Activated CD4-positive, alpha-beta T cell treated with anti-CD3 and anti-CD28 coated beads, Interleukin-2, amount 50 U/mL, for 1 hour (primary cell): ENCODE results near the gene SPEN.
"Not testable (repeated sequence)": the region's sequence is repeated elsewhere in the genome, so short reads cannot be mapped to it uniquely, and the experiment has no call there.

Experiments used
- DNase-seq: peaks from one replicate; pipeline ENCODE4 v3.0.0-alpha.2; 2020

Gene SPEN

GRCh38 chr1:15833842-15834405, 13.6 kb upstream of the SPEN start:
- DNase-seq = no peak

- DNase-seq = peak; percentile 85
These were observed 12.9 kb upstream of the SPEN start for GRCh38 chr1:15834406-15835204.

GRCh38 chr1:15835205-15835740, 12.2 kb upstream of the SPEN start:
- DNase-seq = no peak

GRCh38 chr1:15835741-15836510, 11.6 kb upstream of the SPEN start:
- peak; percentile 99 for DNase-seq

GRCh38 chr1:15836511-15836771, 11.1 kb upstream of the SPEN start:
- not testable (repeated sequence) for DNase-seq

- DNase-seq = peak; percentile 43
These were observed 10.5 kb upstream of the SPEN start for GRCh38 chr1:15836772-15837669.

- DNase-seq = no peak
These were observed 9.6 kb upstream of the SPEN start for GRCh38 chr1:15837931-15838330.

GRCh38 chr1:15838721-15839120, 8.8 kb upstream of the SPEN start:
- DNase-seq = no peak

- DNase-seq = no peak
These were observed 3.5 kb upstream of the SPEN start for GRCh38 chr1:15843826-15844572.

- DNase-seq = not testable (repeated sequence)
These were observed 1.5 kb upstream of the SPEN start for GRCh38 chr1:15846056-15846455.

GRCh38 chr1:15847893-15848142, 311 bp downstream of the SPEN start:
- no peak for DNase-seq

- peak; percentile 38 for DNase-seq
These were observed 829 bp downstream of the SPEN start for GRCh38 chr1:15848143-15848928.

GRCh38 chr1:15848929-15849774, 1.6 kb downstream of the SPEN start:
- peak; percentile 69 for DNase-seq

- DNase-seq = no peak
These were observed 2.3 kb downstream of the SPEN start for GRCh38 chr1:15849775-15850324.

- no peak for DNase-seq
These were observed 3.0 kb downstream of the SPEN start for GRCh38 chr1:15850471-15851001.

GRCh38 chr1:15851210-15852035, 3.9 kb downstream of the SPEN start:
- no peak for DNase-seq

GRCh38 chr1:15852036-15852827, 4.7 kb downstream of the SPEN start:
- no peak for DNase-seq

GRCh38 chr1:15852828-15853302, 5.4 kb downstream of the SPEN start:
- DNase-seq = no peak
